Thyroid gland (tissue), 4 donors: Measurements from ENCODE around the gene SPTBN4.

ENCODE experiments used
- POLR2A ChIP-seq, 2 donors: fragments of 450-650 bp; IDR thresholded peaks; one replicate each; pipeline ENCODE4 v1.6.1; 2017; ENCODE audit warnings: antibody characterized with exemption in 2 of 2, mild to moderate bottlenecking in 2 of 2, moderate library complexity in 1 of 2
- TF ChIP-seq, protein P1 (sequence below), 6 experiments: fragments of 200-600 bp in 3 of 6; fragments of 450-650 bp in 3 of 6; sonication (generic) in 3 of 6; IDR thresholded peaks; one replicate each; pipeline ENCODE4 v1.5.1; 2016 to 2019; ENCODE audit warnings: antibody characterized with exemption in 6 of 6, mild to moderate bottlenecking in 2 of 6, inconsistent platforms in 1 of 6, moderate library complexity in 1 of 6

GRCh38 chr19:40450664-40451063 lies 16.1 kb upstream of the SPTBN4 start:
- TF ChIP-seq, protein P1, sequence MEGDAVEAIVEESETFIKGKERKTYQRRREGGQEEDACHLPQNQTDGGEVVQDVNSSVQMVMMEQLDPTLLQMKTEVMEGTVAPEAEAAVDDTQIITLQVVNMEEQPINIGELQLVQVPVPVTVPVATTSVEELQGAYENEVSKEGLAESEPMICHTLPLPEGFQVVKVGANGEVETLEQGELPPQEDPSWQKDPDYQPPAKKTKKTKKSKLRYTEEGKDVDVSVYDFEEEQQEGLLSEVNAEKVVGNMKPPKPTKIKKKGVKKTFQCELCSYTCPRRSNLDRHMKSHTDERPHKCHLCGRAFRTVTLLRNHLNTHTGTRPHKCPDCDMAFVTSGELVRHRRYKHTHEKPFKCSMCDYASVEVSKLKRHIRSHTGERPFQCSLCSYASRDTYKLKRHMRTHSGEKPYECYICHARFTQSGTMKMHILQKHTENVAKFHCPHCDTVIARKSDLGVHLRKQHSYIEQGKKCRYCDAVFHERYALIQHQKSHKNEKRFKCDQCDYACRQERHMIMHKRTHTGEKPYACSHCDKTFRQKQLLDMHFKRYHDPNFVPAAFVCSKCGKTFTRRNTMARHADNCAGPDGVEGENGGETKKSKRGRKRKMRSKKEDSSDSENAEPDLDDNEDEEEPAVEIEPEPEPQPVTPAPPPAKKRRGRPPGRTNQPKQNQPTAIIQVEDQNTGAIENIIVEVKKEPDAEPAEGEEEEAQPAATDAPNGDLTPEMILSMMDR (IDR thresholded peaks at IDR 0.05): no peak
- TF ChIP-seq POLR2A (IDR thresholded peaks at IDR 0.05): no peak
